ENCODE results near the gene SULF2.

The SULF2 gene

GRCh38 chr20:47784599-47785310 is 526 bp downstream of the SULF2 start:
- peak; percentile 60 for DNase-seq (ENCODE audit: low read depth)

GRCh38 chr20:47783828-47784598 is 1.3 kb downstream of the SULF2 start:
- no peak for DNase-seq (ENCODE audit: low read depth)

DNA sequence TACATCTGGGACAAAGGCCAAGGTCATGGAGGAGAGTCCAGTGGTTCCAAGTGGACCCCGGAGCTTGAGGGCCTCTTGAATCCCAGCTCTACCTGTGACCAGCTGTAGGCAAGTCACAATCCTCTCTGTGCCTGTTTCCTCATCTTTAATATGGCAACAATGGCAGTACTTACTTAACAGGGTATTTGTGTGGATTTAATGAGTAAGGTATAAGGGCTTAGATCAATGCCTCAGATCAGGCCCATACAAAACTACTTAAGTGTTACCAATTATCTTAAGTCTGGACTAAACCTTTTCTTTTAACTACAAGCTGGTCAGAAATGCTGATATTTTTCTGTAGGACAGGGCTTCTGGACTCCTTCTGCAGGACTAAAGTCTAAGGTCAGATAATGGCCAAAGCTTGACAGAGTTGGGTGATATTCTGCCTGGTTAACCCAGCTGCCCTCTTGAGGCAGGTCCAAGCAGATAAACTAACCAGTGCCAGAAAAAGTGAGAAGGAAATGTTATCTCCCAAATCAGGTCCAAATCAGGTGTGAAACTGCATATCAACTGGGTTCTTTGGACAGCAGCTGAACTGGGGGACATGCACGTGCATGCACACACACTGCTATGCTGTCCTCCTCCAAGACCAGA is 2.2 kb downstream of the SULF2 start:
- no peak for DNase-seq (ENCODE audit: low read depth)

DNA sequence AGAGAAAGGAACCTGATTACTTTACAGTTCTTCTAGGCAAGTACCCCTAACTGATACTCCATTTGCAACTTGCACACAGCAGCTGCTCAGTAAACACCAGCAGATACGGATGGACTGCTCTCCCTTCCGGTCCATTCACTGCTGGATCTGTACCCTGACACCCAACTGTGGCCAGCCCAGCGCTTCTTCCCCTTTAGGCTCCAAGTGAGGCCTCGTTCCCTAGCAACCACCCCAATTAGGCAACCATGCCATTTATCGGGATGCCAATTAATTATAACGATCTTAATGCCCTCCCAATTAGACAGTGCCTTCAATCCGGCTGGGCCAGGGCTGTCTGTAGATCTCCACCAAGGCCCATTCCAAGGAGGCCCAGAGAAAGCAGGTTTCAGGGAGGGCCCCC is 3.2 kb downstream of the SULF2 start:
- no peak for DNase-seq (ENCODE audit: low read depth)

GRCh38 chr20:47781632-47782031 is 3.6 kb downstream of the SULF2 start:
- no peak for DNase-seq (ENCODE audit: low read depth)

DNA sequence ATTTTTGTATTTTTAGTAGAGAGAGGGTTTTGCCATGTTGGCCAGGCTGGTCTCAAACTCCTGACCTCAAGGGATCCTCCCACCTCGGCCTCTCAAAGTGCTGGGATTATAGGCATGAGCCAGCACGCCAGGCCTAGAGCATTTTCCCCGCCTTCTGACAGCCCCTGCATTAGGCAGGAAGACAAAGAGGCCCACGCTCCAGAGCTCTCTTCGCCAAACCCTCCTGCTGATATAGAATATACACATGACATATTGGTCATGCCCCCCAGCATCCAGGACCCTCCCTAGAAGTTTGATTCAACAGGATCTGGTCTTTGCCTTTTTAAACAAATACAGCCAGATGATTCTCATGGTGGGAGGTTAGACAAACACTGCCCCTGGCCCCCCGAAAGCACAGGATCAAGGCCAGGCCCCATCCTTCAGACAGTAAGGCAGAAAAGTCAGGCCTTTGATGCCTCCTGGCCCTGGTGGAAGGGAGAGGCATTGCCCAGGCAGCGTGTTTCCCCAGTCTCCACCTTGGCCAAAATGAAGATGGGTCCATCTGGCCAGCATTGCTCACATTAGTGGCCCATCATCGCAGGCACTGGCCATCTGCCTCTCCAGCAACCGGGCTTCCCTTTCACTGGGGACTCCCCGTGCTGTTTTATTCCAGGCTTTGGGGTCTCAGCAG is 4.4 kb downstream of the SULF2 start:
- DNase-seq (ENCODE audit: low read depth) = no peak

DNA sequence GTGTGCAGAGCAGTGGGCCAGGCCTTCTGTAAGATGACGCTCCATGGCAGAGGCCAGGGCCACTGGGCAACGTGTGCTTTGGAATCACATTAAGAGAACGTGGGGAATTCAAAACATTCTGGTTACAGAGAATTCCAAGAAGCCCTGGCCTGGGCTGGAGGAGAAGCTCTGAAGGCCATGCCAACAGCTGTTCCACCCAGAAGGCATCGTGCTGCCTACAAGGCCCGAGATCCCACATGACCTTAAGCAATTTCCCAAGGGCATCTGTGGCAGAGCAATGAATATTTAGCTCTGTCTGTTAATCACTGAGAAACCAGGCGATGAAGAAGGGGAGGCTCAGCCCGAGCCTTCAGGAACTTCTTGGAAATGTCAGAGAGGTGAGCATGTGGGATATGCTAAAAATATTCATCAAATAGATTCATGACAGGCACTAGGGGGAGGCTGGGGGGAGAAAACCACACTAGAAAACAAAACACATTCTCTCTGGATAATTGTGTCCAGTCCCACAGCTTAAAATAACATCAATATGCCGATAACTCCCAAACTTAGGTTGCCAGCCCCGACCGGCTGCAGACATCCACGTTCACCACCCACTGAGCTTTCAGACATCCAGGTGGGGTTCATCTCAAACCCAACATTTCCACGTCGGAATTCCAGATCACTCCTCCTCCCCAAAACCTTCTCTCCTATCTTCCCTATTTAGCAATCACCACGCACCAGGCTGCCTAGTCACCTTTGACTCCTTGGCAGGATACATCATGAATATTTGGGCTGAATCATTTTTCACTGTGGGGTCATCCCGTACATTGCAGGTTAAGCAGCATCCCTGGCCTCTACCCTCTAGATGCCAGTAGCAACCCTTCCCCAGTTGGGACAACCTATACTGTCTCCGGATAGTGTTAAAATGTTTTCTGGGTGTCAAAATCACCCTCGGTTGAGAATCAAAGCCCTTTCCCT is 6.6 kb downstream of the SULF2 start:
- DNase-seq (ENCODE audit: low read depth) = peak; percentile 57

DNA sequence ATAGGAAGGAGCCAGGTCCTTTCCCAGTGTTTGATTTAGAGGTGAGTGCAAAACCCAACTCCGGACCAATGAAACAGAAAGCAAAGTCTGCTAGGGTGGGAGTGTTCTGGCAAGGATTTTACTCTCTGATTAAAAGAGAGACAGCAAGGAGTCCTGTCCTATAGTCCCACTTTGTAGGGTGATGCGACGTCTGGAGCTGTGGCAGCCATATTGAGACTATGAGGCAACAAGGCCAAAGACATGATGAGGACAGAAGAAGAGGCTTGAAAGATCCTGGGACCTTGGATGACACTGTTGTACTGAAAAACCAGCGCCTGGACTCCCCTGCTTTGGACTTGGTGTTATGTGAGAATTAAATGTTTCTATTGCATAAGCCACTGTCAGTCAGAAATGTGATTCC is 8.1 kb downstream of the SULF2 start:
- no peak for DNase-seq (ENCODE audit: low read depth)

GRCh38 chr20:47776639-47777038 is 8.6 kb downstream of the SULF2 start:
- DNase-seq (ENCODE audit: low read depth) = no peak

GRCh38 chr20:47775841-47776240 is 9.4 kb downstream of the SULF2 start:
- DNase-seq (ENCODE audit: low read depth) = no peak

- DNase-seq (ENCODE audit: low read depth) = no peak
Observed at GRCh38 chr20:47775039-47775438, 10.2 kb downstream of the SULF2 start.

DNA sequence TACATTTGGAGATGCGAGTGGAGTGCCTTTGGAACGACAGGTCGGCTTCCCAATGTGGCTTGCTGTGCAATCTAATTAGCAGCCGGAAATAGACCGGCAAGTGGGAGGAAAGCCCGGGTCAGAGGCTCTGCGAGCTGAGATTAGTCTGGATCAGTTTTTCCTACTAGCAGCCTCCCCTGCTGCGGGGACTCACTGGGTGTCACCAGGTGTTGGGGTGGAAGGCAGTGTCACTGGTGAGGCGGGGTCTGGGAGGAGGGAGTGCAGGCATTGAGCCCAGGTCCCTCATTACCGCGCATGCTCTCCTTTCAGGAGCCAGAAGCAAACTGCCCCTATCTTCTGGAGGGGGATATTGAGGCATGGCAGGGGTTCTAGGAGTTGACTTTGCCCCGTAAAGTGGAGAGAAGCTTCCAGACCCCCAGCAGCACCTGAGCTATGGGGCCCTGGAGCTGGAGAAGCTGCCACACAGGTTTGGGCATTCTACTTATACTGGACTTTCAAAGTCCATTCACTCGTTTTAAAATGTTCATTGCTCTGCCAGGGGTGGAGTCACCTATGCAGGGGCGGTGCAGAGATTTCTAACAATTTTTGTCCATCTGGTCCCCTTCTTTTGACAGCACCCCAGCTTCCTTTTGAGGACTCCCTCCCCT is 11.0 kb downstream of the SULF2 start:
- DNase-seq (ENCODE audit: low read depth) = no peak

- no peak for DNase-seq (ENCODE audit: low read depth)
Observed at GRCh38 chr20:47773371-47773786, 11.9 kb downstream of the SULF2 start.

DNA sequence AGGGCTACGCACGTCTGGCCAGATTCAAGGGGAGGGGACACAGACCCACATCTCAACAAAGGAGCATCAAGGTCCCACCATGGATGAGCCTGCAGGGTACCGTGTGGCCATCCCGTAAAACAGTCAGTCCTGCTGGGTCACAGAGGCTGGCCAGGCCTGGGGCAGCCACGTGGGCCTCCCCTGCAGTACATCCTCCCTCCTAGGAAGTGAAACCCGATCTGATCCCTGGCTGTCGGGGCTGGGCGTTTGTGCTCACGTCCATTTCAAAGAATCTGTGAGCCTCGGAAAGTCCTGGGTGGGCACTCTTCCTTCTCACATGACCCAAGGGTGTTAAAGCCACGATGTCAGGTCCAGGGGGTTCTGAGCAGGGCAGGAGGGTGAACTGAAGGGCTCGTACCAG is 14.3 kb downstream of the SULF2 start:
- DNase-seq (ENCODE audit: low read depth) = no peak

DNA sequence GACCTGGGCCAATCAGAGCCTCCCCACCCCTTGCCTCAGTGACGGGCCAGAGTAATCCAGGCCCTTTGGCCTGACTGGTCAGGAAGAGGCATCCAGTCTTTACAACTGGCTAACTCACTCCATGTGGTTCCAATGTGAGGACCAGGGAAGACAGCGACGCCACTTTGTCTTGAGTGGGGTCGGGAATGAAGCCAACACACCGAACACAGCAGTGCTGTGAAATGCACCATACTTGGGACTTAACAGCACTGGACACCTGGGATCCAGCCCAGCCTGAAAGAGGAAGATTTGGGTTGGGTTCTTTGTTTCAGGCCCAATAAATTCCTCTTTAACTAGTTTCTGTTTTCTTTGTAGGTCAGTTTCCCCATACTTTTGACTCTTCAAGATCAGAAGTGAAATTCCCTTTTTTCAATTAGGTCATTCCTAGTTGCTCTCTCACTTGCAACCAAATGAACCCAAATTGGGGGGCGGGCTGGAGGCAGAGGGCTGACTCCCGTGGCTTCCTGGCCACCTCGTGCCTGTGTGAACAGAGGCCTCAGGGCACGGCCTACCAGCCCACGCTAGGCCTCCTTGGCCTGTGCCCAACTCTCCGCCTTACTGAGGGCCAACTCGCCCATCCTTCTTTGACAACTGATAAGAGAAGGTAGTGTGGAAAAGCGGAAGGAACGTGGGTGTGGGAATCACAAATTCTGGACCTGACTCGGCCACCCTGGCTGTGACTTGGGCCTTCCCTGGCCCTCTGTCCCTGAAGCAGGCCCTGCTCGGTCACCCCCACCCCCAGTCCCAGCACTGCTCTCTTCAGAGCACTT is 17.1 kb downstream of the SULF2 start:
- no peak for DNase-seq (ENCODE audit: low read depth)

- DNase-seq (ENCODE audit: low read depth) = peak; percentile 27
Observed at GRCh38 chr20:47765691-47766594, 19.3 kb downstream of the SULF2 start.

GRCh38 chr20:47765271-47765670 is 20.0 kb downstream of the SULF2 start:
- no peak for DNase-seq (ENCODE audit: low read depth)

GRCh38 chr20:47764154-47764733 is 21.0 kb downstream of the SULF2 start:
- DNase-seq (ENCODE audit: low read depth) = peak; percentile 16

Data from EH (cell line).